WTC11 (cell line): ENCODE measurements around the gene EPS8L2. TPM values are rescaled to one million over a fixed set of nuclear protein-coding genes. Genes with fewer than 3 reads are reported as not detected.
A peak's percentile ranks its signal among the peaks of the same experiment; 100 is the strongest.

Experiments used
- ATAC-seq: fragments of 200-7000 bp; cut with Tn5 transposase; 2 replicates; pipeline ENCODE4 v1.10.0; 2021; ENCODE audit warnings: mild to moderate bottlenecking, moderate library complexity
- CTCF ChIA-PET: fragments of 300-600 bp; sonication (Branson Sonifier 250); formaldehyde crosslinking; loops from one replicate; lab custom pipeline; 2021; ENCODE audit warnings: antibody characterized with exemption; lab: Charles Lee
- POLR2A ChIA-PET: fragments of 350-600 bp; sonication (Branson Sonifier 250); formaldehyde crosslinking; loops from one replicate; lab custom pipeline; 2021; ENCODE audit warnings: antibody characterized with exemption; lab: Charles Lee
- DNase-seq: peaks from one replicate; pipeline ENCODE4 v3.0.0; 2021; ENCODE audit warnings: low spot score
- H3K27ac Mint-ChIP-seq: 2 replicates; pipeline ENCODE4 v1.8.0; 2021; ENCODE audit warnings: mixed read lengths
- H3K27me3 Mint-ChIP-seq: 2 replicates; pipeline ENCODE4 v1.8.0; 2021; ENCODE audit warnings: low read depth, mild to moderate bottlenecking, moderate library complexity, mixed read lengths
- H3K36me3 Mint-ChIP-seq: 2 replicates; pipeline ENCODE4 v1.8.0; 2021; ENCODE audit warnings: mixed read lengths
- H3K4me1 Mint-ChIP-seq: 2 replicates; pipeline ENCODE4 v1.8.0; 2022; ENCODE audit warnings: mixed read lengths
- H3K4me3 Mint-ChIP-seq: 2 replicates; pipeline ENCODE4 v1.8.0; 2021; ENCODE audit warnings: mild to moderate bottlenecking, moderate library complexity, mixed read lengths
- H3K9me3 Mint-ChIP-seq: 2 replicates; pipeline ENCODE4 v1.8.0; 2021; ENCODE audit warnings: mixed read lengths
- CTCF ChIP-seq: fragments of 200-600 bp; IDR thresholded peaks from 2 replicates; pipeline ENCODE4 v1.8.0; 2022; ENCODE audit warnings: antibody characterized with exemption
- EMX1 ChIP-seq: fragments of 250-450 bp; sonication (Bioruptor Pico); IDR thresholded peaks from 2 replicates; pipeline ENCODE4 v1.8.0; 2021; ENCODE audit warnings: mild to moderate bottlenecking
- ETV6 ChIP-seq: sonication (generic); formaldehyde crosslinking; IDR thresholded peaks from 2 replicates; pipeline ENCODE4 v1.8.1; 2022; ENCODE audit warnings: mild to moderate bottlenecking, missing genetic modification reagents
- HMGA2 ChIP-seq: fragments of 250-450 bp; sonication (Bioruptor Pico); IDR thresholded peaks from 2 replicates; pipeline ENCODE4 v1.4.0; 2021; ENCODE audit warnings: mild to moderate bottlenecking, moderate library complexity
- HMGXB4 ChIP-seq: sonication (generic); formaldehyde crosslinking; IDR thresholded peaks from 2 replicates; pipeline ENCODE4 v1.8.1; 2023; ENCODE audit warnings: mild to moderate bottlenecking, moderate library complexity, missing genetic modification reagents
- IRF1 ChIP-seq: sonication (generic); formaldehyde crosslinking; IDR thresholded peaks from 2 replicates; pipeline ENCODE4 v1.8.0; 2023; ENCODE audit warnings: missing genetic modification reagents
- JAZF1 ChIP-seq: fragments of 250-450 bp; sonication (Bioruptor Pico); IDR thresholded peaks from 2 replicates; pipeline ENCODE4 v1.9.0; 2021; ENCODE audit warnings: moderate library complexity, mild to moderate bottlenecking, inconsistent platforms
- MAX ChIP-seq: sonication (generic); formaldehyde crosslinking; IDR thresholded peaks from 2 replicates; pipeline ENCODE4 v1.8.0; 2022; ENCODE audit warnings: mild to moderate bottlenecking, missing genetic modification reagents
- PRRX2 ChIP-seq: fragments of 250-450 bp; sonication (Bioruptor Pico); IDR thresholded peaks from 2 replicates; pipeline ENCODE4 v1.8.0; 2021; ENCODE audit warnings: mild to moderate bottlenecking
- SP1 ChIP-seq: sonication (generic); formaldehyde crosslinking; conservative IDR thresholded peaks from 2 replicates; pipeline ENCODE4 v1.8.1; 2022; ENCODE audit warnings: missing genetic modification reagents
- TEAD1 ChIP-seq: sonication (generic); formaldehyde crosslinking; IDR thresholded peaks from 2 replicates; pipeline ENCODE4 v1.8.0; 2022; ENCODE audit warnings: mild to moderate bottlenecking, missing genetic modification reagents
- TEAD4 ChIP-seq: sonication (generic); formaldehyde crosslinking; IDR thresholded peaks from 2 replicates; pipeline ENCODE4 v1.8.0; 2022; ENCODE audit warnings: mild to moderate bottlenecking, missing genetic modification reagents
- ZBTB21 ChIP-seq: sonication (generic); formaldehyde crosslinking; IDR thresholded peaks from 2 replicates; pipeline ENCODE4 v1.8.1; 2023; ENCODE audit warnings: mild to moderate bottlenecking, missing genetic modification reagents, borderline replicate concordance
- ZNF121 ChIP-seq: sonication (generic); formaldehyde crosslinking; IDR thresholded peaks from 2 replicates; pipeline ENCODE4 v1.8.0; 2023; ENCODE audit warnings: missing genetic modification reagents
- ZNF219 ChIP-seq: sonication (generic); formaldehyde crosslinking; IDR thresholded peaks from 2 replicates; pipeline ENCODE4 v1.8.0; 2023; ENCODE audit warnings: missing genetic modification reagents, mild to moderate bottlenecking, borderline replicate concordance
- ZNF232 ChIP-seq: sonication (generic); formaldehyde crosslinking; IDR thresholded peaks from 2 replicates; pipeline ENCODE4 v1.8.0; 2022; ENCODE audit warnings: mild to moderate bottlenecking, missing genetic modification reagents
- ZNF416 ChIP-seq: fragments of 250-450 bp; sonication (Bioruptor Pico); IDR thresholded peaks from 2 replicates; pipeline ENCODE4 v1.9.0; 2021; ENCODE audit warnings: mild to moderate bottlenecking, inconsistent platforms
- ZNF423 ChIP-seq: fragments of 250-450 bp; sonication (Bioruptor Pico); IDR thresholded peaks from 2 replicates; pipeline ENCODE4 v2.1.2; 2022; ENCODE audit warnings: mild to moderate bottlenecking, moderate library complexity
- ZNF671 ChIP-seq: fragments of 250-450 bp; sonication (Bioruptor Pico); IDR thresholded peaks from 2 replicates; pipeline ENCODE4 v1.8.0; 2021; ENCODE audit warnings: mild to moderate bottlenecking
- total RNA-seq: library from RNA; stranded (reverse); gene quantifications from 3 replicates; pipeline ENCODE4 v1.2.3, GENCODE V29; 2021

The EPS8L2 gene
- total RNA-seq, 1 experiment from 2014 or later = 51.6 TPM

- Mint-ChIP-seq H3K27me3 (no peaks in the 10 kb centered on the region), H3K27ac (peak overlapping the region; percentile 78; the same call in 1 of the 2 replicates), H3K9me3 (no peaks in the 10 kb centered on the region), H3K4me3 (no peak overlapping the region), H3K36me3 (peaks cover 41% of the 10 kb centered on the region), H3K4me1 (peaks cover 12% of the 10 kb centered on the region)
- ATAC-seq (peak; percentile 39), DNase-seq (no peak)
- no peak for TF ChIP-seq ZNF219 (CRISPR knock-in tag)
- ChIA-PET CTCF (interaction anchor here (0.9 to 7.1 kb wide), 11 partner anchors 9 to 151 kb away, joined by 3 to 94 read pairs (median 4); partner anchors contain the start of genes CEND1, GATD1 and TALDO1), POLR2A (interaction anchor here (0.5 to 2.0 kb wide), 7 partner anchors 10 to 146 kb away, joined by 3 to 10 read pairs (median 3); partner anchors contain the start of genes EPS8L2, GATD1 and TMEM80)
Observed at GRCh38 chr11:763549-764321, 57.7 kb downstream of the EPS8L2 start.

- no peaks in the 10 kb centered on the region for H3K9me3 Mint-ChIP-seq
- POLR2A ChIA-PET = interaction anchor here (1.0 to 2.0 kb wide), 2 partner anchors 12 to 40 kb away, joined by 3 to 10 read pairs; partner anchors contain the start of gene GATD1
- TF ChIP-seq TEAD4 (CRISPR knock-in tag) (no peak), ZNF423 (CRISPR knock-in tag) (0 out of 2 replicates have a peak, but pooled peaks have one; percentile 11)
- peak overlapping the region; percentile 38; the same call in 1 of the 2 replicates for H3K27ac Mint-ChIP-seq
- peaks cover 39% of the 10 kb centered on the region for H3K36me3 Mint-ChIP-seq
- DNase-seq = no peak
- no peak overlapping the region for H3K4me3 Mint-ChIP-seq
- CTCF ChIA-PET = interaction anchor here (1.3 to 7.1 kb wide), 4 partner anchors 9 to 152 kb away, joined by 3 to 94 read pairs (median 6); partner anchors contain the start of gene GATD1
- ATAC-seq = no peak
- peaks cover 12% of the 10 kb centered on the region for H3K4me1 Mint-ChIP-seq
- no peaks in the 10 kb centered on the region for H3K27me3 Mint-ChIP-seq
Observed at GRCh38 chr11:764322-765024, 58.4 kb downstream of the EPS8L2 start.

- peak; percentile 57 for ATAC-seq
- Mint-ChIP-seq H3K36me3 (peaks cover 40% of the 10 kb centered on the region), H3K4me3 (no peak overlapping the region), H3K9me3 (no peaks in the 10 kb centered on the region), H3K27me3 (no peaks in the 10 kb centered on the region), H3K4me1 (peaks cover 12% of the 10 kb centered on the region), H3K27ac (no peak overlapping the region; the same call in 1 of the 2 replicates)
- DNase-seq = peak; percentile 82
- CTCF ChIA-PET = interaction anchor here (0.6 to 7.1 kb wide), 7 partner anchors 10 to 211 kb away, joined by 3 to 94 read pairs (median 4); no protein-coding TSS in a partner anchor
- TF ChIP-seq ZNF416 (peak; percentile 65), ETV6 (CRISPR knock-in tag) (no peak), PRRX2 (CRISPR knock-in tag) (0 out of 2 replicates have a peak, but pooled peaks have one; percentile 54), TEAD1 (CRISPR knock-in tag) (0 out of 2 replicates have a peak, but pooled peaks have one; percentile 52), ZNF232 (no peak), ZNF121 (CRISPR knock-in tag) (peak; percentile 49; the same call in 1 of the 2 replicates), HMGXB4 (CRISPR knock-in tag) (0 out of 2 replicates have a peak, but pooled peaks have one; percentile 15), ZBTB21 (CRISPR knock-in tag) (no peak), ZNF671 (CRISPR knock-in tag) (0 out of 2 replicates have a peak, but pooled peaks have one; percentile 6), SP1 (0 out of 2 replicates have a peak, but pooled peaks have one; percentile 47), JAZF1 (CRISPR knock-in tag) (no peak), CTCF (peak; percentile 50), HMGA2 (0 out of 2 replicates have a peak, but pooled peaks have one; percentile 6), IRF1 (CRISPR knock-in tag) (no peak), MAX (0 out of 2 replicates have a peak, but pooled peaks have one; percentile 14), EMX1 (CRISPR knock-in tag) (peak; percentile 77; the same call in 1 of the 2 replicates)
- POLR2A ChIA-PET = interaction anchor here (1.0 kb wide), 1 partner anchor 41 kb away, joined by 3 read pairs; no protein-coding TSS in a partner anchor
Observed at GRCh38 chr11:765025-765801, 59.2 kb downstream of the EPS8L2 start.
